HG03103 (cell line): Measurements from ENCODE around the gene FGD5.
"Not testable (repeated sequence)": the region's sequence is repeated elsewhere in the genome, so short reads cannot be mapped to it uniquely, and the experiment has no call there.

Experiments used
- ATAC-seq: cut with Tn5 transposase; IDR thresholded peaks from one replicate; pipeline ENCODE4 v1.9.1; 2021; ENCODE audit warnings: low read depth; ENCODE audit not compliant: unreplicated experiment

FGD5 gene

DNA sequence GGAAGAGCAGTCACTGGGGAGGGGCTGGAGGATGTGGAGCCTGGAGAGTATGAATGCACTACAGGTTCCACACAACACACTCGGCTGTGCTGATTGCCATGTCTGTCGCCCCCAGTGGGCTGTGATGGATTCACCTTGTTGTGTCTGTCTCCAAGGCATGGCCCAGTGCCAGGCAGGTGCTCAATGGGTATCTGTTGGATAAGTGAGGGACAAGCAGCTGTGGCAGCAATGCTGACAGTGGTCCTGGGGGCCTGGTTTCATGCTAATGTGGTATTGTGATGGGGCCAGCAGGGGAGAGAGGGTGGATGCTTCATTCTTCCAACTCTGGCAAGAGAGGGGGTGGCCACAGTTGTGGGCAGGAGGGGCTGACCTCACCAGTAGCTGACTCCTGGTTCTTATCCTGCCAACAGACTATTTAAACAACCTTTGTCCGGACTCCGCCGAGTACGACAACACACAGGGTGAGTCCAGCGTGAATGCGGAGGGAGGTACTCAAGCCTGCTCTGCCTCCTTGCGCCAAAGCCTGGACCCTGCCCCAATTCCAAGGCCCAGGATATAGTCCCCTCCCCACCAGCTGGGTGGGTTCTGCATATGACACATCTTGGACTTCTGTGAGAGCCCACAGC lies 81.3 kb downstream of the FGD5 start:
- no peak for ATAC-seq

DNA sequence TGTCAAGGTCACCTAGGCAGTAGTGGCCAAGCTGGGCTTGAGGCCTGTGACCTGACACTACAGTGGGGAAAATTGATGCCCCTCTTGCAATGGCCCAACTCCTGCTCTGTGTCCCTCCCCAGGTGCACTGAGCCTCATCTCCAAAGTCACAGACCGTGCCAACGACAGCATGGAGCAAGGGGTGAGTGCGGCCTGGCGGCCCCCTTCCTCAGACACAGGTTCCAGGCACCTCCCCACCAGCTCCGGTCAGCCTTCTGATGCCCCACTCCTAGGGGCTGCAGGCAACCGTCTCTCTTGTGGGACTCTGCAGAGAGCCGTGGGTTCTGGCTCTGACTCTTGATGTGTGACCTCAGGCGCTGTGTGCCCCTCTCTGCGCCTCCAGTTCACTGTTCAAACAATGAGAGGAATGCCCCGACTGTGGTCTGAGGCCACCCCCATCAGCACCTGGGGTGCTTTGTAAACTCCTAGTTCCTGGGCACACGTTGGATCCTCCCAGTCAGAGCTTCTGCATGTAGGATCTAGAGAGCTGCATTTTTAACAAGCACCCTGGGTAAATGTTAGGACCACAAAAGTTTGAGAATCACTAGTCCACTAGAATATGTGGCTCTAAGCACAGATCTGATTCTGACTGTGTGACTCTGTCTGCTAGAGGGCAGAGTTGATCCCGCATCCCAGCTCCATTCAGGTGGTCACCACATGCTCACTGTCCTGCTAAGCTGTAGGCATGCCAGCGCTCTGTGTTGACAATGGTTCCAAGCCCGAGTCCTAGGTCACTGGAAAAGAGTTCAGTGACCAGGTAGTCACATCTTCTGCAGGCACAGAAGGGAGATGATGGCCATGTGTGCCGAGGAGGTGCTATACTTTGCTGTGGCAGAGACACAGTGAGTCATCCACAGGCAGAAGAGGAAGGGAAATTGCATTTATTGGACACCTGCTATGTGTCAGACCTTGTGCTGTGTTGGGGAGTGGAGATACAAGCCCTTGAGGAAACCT lies 82.4 kb downstream of the FGD5 start:
- no peak for ATAC-seq

GRCh38 chr3:14902719-14903118 lies 84.0 kb downstream of the FGD5 start:
- no peak for ATAC-seq

DNA sequence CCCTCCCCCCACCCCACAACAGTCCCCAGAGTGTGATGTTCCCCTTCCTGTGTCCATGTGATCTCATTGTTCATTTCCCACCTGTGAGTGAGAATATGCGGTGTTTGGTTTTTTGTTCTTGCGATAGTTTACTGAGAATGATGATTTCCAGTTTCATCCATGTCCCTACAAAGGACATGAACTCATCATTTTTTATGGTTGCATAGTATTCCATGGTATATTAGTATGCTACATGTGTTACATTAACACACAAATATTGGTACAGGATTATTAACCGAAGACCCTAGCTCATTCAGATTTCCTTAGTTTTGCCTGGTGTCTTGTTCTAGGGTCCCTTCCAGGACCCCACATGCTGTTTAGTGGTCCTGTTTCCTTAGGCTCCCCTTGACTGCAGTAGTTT lies 84.7 kb downstream of the FGD5 start:
- ATAC-seq: not testable (repeated sequence)

DNA sequence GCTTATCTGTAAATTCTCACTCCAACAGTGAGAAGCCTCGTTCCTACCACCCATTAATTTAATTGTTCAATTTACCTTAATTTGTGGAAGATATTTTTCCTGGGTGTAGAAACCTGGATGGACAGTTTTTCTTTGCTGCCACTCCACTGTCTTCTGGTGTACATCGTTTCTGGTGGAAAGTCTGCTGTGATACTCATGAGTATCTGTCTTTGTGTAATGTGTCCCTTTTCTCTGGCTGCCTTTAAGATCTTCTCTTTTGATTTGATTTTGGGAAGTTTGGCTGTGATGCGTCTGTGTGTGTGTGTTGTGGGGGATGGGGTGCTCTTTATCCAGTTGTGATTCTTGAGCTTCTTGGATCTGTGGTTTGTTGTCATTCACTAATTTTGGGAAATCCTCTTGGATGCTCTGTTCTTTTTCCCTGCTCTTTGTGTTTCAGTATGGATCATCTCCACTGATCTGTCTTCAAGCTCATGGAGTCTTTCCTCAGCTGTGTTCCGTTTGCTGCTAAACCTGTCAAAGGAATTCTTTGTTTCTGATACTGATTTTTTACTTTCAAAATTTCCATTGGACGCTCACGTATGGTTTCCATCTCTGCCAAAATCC lies 86.4 kb downstream of the FGD5 start:
- ATAC-seq: no peak

GRCh38 chr3:14906355-14906971 lies 87.7 kb downstream of the FGD5 start:
- no peak for ATAC-seq

GRCh38 chr3:14907043-14907966 lies 88.5 kb downstream of the FGD5 start:
- ATAC-seq: no peak

DNA sequence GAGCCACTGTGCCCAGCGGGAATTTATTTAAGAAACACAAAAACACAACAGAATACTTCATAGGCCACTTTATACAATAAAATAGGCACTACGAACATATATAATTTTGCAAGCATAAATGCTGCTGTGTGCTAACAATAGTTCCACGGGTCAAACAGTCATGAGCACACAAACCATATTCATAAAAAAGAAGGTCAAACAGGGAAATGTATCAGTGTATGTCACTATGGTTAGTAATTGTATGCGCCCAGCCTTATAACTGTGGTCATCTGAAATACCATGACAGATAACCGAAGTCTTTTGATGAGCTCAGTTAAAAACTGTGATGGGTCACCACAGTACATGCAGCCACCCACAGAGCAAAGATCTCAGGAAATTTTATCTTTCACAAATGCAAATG lies 90.5 kb downstream of the FGD5 start:
- ATAC-seq: no peak

- no peak for ATAC-seq
Measured at GRCh38 chr3:14911651-14912050, 92.9 kb downstream of the FGD5 start.

DNA sequence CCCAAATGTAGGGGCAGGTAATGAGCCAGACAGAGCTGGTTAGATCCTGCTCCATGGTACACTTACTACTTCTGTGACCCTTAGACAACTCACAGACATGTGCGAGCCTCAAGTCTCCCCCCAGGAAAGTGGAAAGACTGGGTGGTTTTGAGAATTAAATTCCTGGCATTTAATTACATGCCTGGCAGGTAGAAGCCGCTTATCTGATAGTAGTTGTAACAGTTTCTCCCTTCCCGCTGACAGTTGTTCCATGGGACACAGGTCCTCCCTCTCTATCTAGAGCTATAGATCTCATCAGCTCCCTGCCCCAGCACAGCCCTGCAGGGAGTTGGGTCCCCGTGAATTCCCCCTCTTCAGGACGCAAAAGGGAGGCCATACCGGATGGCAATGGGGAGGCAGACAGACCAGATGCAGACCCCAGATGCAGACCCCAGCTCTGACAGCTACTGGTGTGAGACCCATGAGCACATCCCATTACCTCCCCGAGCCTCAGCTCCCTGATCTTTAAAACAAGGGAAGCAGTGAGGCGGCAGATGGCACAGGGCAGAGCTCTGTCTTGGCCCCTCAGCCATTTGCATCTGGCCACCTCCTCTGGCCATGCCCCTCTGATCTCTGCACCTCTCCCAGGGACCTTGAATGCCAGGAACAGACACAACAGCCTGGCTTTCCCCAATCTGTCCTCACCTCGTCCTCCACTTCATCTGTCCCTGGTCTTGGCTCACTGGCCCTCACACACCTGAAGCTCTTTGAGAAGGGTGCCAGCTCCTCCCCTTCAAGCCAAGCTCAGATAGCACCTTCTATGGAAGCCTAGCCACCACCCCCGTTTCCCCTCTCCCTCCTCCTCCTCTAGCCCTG lies 94.5 kb downstream of the FGD5 start:
- ATAC-seq: no peak

DNA sequence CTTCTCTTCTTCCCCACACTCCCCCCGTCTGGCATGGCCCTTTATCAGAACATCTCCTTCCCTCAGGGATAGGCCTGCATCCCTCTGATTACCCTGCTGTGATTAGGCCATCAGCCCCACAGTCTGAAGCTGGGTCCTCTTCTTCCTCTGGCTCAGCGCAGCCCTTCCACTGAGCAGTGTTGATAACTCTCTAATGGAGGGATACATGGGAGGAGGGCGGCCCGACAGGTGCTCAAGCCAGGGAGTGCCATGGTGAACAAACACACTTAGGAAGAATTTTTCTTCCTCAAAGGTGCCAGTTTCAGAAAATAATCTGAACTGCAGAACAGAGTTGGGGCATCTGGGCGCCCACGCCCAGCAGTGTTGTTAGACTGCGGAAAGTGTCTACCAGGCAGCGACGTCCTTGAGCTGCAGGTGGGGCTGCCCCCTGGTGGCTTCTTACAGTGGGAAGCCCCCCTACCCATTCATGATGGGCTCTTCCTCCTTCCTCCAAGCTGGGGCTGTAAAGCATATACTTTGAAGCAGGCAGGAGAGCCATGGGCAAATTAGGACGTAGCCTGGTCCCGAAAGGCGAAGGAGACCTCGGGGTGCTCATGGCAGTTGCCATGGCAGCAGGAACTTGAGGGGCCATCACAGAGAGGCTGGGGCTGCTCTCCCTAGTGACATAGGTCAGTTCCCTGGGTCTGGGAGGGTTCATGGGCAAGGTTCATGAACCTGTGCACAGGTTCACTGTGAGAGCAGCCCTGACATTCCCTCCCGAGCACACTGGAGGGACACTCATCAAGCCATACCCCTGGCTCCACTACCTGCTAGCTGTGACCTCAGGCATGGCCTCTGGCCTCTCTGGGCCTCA lies 95.4 kb downstream of the FGD5 start:
- ATAC-seq: no peak

DNA sequence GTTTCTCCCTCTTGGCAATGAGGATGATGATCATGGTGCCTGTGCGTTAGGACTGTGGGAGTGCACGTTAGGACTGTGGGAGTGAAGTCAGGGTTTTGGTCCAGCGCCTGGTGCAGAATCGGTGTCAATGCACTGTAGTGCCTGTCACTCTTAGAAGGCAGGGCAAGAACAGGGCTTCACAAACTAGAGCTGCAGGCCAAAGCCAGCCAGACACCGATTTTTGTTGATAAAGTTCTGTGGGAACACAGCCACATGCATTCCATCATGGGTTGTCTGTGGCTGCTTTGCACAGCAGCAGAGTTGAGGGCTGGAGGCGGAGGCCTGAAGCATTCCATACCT lies 96.0 kb downstream of the FGD5 start:
- ATAC-seq: no peak

DNA sequence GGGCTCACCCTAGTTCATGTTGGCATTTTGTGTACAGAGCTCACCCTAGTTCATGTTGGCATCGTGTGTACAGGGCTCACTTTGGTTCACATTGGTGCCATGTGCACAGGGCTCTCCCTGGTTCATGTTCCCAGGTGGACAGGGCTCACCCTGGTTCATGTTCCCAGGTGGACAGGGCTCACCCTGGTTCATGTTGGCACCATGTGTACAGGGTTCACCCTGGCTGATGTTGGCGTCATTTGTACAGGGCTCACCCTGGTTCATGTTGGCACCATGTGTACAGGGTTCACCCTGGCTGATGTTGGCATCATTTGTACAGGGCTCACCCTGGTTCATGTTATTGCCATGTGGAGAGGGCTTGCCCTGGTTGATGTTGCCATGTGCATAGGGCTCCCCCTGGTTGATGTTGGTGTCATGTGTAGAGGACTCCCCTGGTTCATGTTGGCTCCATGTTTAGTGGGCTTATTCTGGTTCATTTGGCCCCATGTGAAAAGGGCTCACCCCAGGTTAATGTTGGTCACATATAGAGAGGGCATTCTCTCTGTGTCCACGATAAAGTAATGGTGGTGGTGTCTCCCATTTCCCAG lies 97.0 kb downstream of the FGD5 start:
- ATAC-seq: no peak

DNA sequence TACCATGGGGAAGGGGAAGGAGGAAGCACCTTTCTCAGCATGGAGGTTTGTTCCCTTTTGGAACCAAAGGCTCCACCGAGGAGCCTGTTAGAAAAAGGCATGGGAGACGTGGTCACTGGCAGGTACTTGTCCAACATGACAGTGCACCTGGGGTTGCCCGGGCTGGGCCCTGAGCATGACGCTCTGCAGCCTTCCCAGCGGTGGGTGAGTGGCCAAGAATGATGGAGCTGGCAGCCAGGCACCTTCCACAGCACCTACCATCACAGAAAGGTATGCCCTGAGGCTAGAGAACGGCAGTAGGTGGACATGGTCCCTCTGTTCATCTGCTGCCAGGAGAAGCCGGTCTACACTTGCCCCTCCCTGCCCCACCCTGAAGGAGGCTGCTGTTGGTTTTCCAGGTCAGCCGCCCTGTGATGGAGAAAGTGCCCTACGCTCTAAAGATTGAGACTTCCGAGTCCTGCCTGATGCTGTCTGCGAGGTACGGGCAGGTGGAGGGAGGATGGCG lies 99.6 kb downstream of the FGD5 start:
- ATAC-seq: no peak

- ATAC-seq: no peak
Measured at GRCh38 chr3:14920536-14920935, 101.8 kb downstream of the FGD5 start.

DNA sequence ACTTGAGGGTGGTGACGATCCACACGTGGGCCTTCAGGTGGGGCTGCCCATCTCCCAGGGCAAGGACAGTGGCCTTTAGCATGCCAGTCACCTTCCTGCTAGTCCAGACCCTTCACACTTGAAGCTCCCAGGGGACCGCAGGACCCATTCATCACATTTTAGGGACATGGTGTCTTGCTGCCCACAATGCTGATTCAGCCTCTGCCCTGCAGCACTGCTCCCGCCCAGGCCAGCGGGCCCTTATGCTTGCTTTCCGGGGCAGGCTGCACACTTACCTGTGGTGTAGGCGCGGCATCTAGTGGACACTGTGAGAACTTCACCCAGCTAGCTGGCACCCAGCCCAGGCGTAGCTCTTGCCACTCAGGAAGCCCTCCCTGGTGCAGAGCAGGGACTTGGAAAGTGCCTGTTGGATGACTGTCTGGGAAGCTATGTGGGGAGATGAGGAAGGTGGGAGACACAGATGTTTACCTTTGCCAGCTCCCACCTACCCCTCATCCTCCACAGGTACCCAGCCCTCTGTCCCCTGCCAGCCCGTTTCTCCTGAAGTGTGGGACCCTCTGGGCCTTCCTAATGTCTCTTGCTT lies 102.4 kb downstream of the FGD5 start:
- no peak for ATAC-seq
